GM18511 (cell line): ENCODE measurements around the gene ZPR1.
A peak's percentile ranks its signal among the peaks of the same experiment; 100 is the strongest.

ENCODE experiments used
- ATAC-seq: cut with Tn5 transposase; IDR thresholded peaks from one replicate; pipeline ENCODE4 v1.9.1; 2021; ENCODE audit warnings: mild to moderate bottlenecking, moderate library complexity; ENCODE audit not compliant: unreplicated experiment

The ZPR1 gene

GRCh38 chr11:116792869-116793771 is 5.3 kb upstream of the ZPR1 start:
- no peak for ATAC-seq

- ATAC-seq, result no peak
Measured at GRCh38 chr11:116792144-116792868, 4.5 kb upstream of the ZPR1 start.

GRCh38 chr11:116791813-116792143 is 4.0 kb upstream of the ZPR1 start, which contains the start of gene APOA5:
APOA5 (minus strand) TSS chr11:116791879; CDS start chr11:116791860, 19 bp downstream.
- no peak for ATAC-seq

- ATAC-seq, result peak; percentile 38
Measured at GRCh38 chr11:116791002-116791812, 3.4 kb upstream of the ZPR1 start.

- no peak for ATAC-seq
Measured at GRCh38 chr11:116790167-116791001, 2.6 kb upstream of the ZPR1 start.

- ATAC-seq, result no peak
Measured at GRCh38 chr11:116788975-116789374, 1.2 kb upstream of the ZPR1 start.

GRCh38 chr11:116788534-116788933 is 711 bp upstream of the ZPR1 start:
- ATAC-seq, result no peak

- peak; percentile 15 for ATAC-seq
Measured at GRCh38 chr11:116787436-116787785, 412 bp downstream of the ZPR1 start.

- no peak for ATAC-seq
Measured at GRCh38 chr11:116786966-116787365, 857 bp downstream of the ZPR1 start.

- no peak for ATAC-seq
Measured at GRCh38 chr11:116786326-116786725, 1.5 kb downstream of the ZPR1 start.

- ATAC-seq, result no peak
Measured at GRCh38 chr11:116782728-116783127, 5.1 kb downstream of the ZPR1 start.

GRCh38 chr11:116778556-116778955 is 9.3 kb downstream of the ZPR1 start:
- no peak for ATAC-seq

- ATAC-seq, result no peak
Measured at GRCh38 chr11:116777056-116777455, 10.8 kb downstream of the ZPR1 start.

GRCh38 chr11:116776522-116776984 is 11.3 kb downstream of the ZPR1 start:
- ATAC-seq, result no peak

GRCh38 chr11:116775975-116776374 is 11.8 kb downstream of the ZPR1 start:
- ATAC-seq, result no peak

GRCh38 chr11:116774661-116775060 is 13.2 kb downstream of the ZPR1 start:
- no peak for ATAC-seq

- ATAC-seq, result peak; percentile 51
Measured at GRCh38 chr11:116773203-116774097, 14.4 kb downstream of the ZPR1 start.

GRCh38 chr11:116772443-116773202 is 15.2 kb downstream of the ZPR1 start, which contains the start of gene BUD13:
BUD13 (minus strand) TSS chr11:116772987; CDS start chr11:116772964, 23 bp downstream.
- peak; percentile 88 for ATAC-seq
